ENCODE results near the gene HTR3E. TPM values are rescaled to one million over a fixed set of nuclear protein-coding genes. Genes with fewer than 3 reads are reported as not detected.

Gene HTR3E
- total and polyA plus RNA-seq, 2 of the 13 experiments (the other 11 are each of a cell fraction or from before 2014, with no cell fraction given), result not detected

DNA sequence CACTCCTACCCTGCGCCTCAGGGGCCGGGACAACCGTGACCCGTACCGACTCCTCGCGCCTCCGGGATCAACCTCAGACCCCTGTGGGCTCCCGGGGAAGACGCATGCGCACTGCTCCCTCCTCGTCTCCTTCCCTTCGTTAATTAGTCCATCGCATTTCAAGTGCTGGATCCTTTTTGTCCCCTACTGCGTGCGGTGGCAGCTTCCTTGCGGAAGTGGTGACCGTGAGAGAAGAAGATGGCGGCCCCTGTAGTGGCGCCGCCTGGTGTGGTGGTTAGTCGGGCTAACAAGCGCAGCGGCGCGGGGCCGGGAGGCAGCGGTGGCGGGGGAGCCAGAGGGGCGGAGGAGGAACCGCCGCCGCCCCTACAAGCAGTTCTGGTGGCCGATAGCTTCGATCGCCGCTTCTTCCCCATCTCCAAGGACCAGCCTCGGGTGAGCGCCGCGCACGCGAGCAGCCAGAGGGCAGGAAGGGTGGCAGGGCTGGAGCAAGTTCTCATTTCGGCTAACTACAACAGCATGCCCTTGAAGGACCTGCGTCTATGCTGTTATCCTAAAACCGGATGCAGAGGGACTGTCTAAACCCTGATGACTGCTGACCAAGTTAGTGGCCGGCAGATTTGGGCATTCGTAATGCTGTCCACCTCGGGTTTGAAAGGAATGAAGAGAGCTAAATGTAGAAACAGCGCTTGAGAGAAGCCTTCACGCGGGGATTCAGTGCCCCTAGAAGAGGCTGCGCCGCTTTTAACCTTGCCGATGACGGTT, 38.5 kb downstream of the HTR3E start, which contains the start of gene EIF2B5 (continued):
- TF ChIP-seq, protein P1, sequence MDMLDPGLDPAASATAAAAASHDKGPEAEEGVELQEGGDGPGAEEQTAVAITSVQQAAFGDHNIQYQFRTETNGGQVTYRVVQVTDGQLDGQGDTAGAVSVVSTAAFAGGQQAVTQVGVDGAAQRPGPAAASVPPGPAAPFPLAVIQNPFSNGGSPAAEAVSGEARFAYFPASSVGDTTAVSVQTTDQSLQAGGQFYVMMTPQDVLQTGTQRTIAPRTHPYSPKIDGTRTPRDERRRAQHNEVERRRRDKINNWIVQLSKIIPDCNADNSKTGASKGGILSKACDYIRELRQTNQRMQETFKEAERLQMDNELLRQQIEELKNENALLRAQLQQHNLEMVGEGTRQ (IDR thresholded peaks at IDR 0.05; ENCODE audit: low read depth, low read length), result no peak
- TF ChIP-seq, protein P1 (CRISPR knock-in tag; IDR thresholded peaks at IDR 0.05; ENCODE audit: borderline replicate concordance), result peak; percentile 45; the same call in 1 of the 2 replicates
- TF ChIP-seq ATF1 (CRISPR knock-in tag; IDR thresholded peaks at IDR 0.05) (no peak), MTF1 (CRISPR knock-in tag; IDR thresholded peaks at IDR 0.05) (no peak; the same call in 1 of the 2 replicates), GATAD1 (CRISPR knock-in tag; IDR thresholded peaks at IDR 0.05) (peak; percentile 97), TEAD3 (CRISPR knock-in tag; optimal IDR thresholded peaks at IDR 0.05; ENCODE audit: borderline replicate concordance) (peak; percentile 81), MBD4 (IDR thresholded peaks at IDR 0.05; ENCODE audit: borderline replicate concordance, low read length) (no peak), SIX1 (CRISPR knock-in tag; IDR thresholded peaks at IDR 0.05; ENCODE audit: borderline replicate concordance) (no peak), ZNF558 (CRISPR knock-in tag; IDR thresholded peaks at IDR 0.05; ENCODE audit: borderline replicate concordance) (peak; percentile 84; the same call in 1 of the 2 replicates), ZNF775 (CRISPR knock-in tag; IDR thresholded peaks at IDR 0.05; ENCODE audit: borderline replicate concordance) (0 out of 2 replicates have a peak, but pooled peaks have one; percentile 41), ZNF501 (CRISPR knock-in tag; IDR thresholded peaks at IDR 0.05) (peak; percentile 95), MATR3 (CRISPR knock-in tag; IDR thresholded peaks at IDR 0.05) (no peak), JARID2 (CRISPR knock-in tag; IDR thresholded peaks at IDR 0.05; ENCODE audit: insufficient replicate concordance) (no peak), MXI1 (IDR thresholded peaks at IDR 0.05; ENCODE audit: borderline replicate concordance, low read depth, low read length) (peak; percentile 89; the same call in 1 of the 3 replicates)
- TF ChIP-seq, protein P2, sequence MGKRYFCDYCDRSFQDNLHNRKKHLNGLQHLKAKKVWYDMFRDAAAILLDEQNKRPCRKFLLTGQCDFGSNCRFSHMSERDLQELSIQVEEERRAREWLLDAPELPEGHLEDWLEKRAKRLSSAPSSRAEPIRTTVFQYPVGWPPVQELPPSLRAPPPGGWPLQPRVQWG (CRISPR knock-in tag; IDR thresholded peaks at IDR 0.05; ENCODE audit: borderline replicate concordance, low read depth), result no peak
- TF ChIP-seq, protein P3, sequence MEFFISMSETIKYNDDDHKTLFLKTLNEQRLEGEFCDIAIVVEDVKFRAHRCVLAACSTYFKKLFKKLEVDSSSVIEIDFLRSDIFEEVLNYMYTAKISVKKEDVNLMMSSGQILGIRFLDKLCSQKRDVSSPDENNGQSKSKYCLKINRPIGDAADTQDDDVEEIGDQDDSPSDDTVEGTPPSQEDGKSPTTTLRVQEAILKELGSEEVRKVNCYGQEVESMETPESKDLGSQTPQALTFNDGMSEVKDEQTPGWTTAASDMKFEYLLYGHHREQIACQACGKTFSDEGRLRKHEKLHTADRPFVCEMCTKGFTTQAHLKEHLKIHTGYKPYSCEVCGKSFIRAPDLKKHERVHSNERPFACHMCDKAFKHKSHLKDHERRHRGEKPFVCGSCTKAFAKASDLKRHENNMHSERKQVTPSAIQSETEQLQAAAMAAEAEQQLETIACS (CRISPR knock-in tag; IDR thresholded peaks at IDR 0.05), result 0 out of 2 replicates have a peak, but pooled peaks have one; percentile 12
- TF ChIP-seq, protein P4, sequence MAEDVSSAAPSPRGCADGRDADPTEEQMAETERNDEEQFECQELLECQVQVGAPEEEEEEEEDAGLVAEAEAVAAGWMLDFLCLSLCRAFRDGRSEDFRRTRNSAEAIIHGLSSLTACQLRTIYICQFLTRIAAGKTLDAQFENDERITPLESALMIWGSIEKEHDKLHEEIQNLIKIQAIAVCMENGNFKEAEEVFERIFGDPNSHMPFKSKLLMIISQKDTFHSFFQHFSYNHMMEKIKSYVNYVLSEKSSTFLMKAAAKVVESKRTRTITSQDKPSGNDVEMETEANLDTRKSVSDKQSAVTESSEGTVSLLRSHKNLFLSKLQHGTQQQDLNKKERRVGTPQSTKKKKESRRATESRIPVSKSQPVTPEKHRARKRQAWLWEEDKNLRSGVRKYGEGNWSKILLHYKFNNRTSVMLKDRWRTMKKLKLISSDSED (CRISPR knock-in tag; IDR thresholded peaks at IDR 0.05), result no peak
- TF ChIP-seq, protein P5, sequence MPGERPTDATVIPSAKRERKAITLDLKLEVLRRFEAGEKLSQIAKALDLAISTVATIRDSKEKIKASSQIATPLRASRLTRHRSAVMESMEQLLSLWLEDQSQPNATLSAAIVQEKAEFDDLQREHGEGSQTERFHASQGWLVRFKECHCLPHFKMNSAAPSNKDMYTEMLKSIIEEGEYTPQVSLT (CRISPR knock-in tag; IDR thresholded peaks at IDR 0.05; ENCODE audit: borderline replicate concordance, low read depth), result no peak
- TF ChIP-seq, protein P6, sequence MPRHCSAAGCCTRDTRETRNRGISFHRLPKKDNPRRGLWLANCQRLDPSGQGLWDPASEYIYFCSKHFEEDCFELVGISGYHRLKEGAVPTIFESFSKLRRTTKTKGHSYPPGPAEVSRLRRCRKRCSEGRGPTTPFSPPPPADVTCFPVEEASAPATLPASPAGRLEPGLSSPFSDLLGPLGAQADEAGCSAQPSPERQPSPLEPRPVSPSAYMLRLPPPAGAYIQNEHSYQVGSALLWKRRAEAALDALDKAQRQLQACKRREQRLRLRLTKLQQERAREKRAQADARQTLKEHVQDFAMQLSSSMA (CRISPR knock-in tag; IDR thresholded peaks at IDR 0.05), result peak; percentile 58

Measured in HepG2 (cell line).